ENCODE measurements around the gene ABLIM3.

ABLIM3 gene

GRCh38 chr5:149177339-149177843 is 36.1 kb downstream of the ABLIM3 start:
- TF ChIP-seq GATA3 (IDR thresholded peaks at IDR 0.05; ENCODE audit: low read depth, low read length) (no peak), GATA2 (IDR thresholded peaks at IDR 0.05; ENCODE audit: low read depth, low read length) (no peak)

GRCh38 chr5:149177911-149178565 is 36.7 kb downstream of the ABLIM3 start:
- TF ChIP-seq GATA3 (IDR thresholded peaks at IDR 0.05; ENCODE audit: low read depth, low read length) (no peak), GATA2 (IDR thresholded peaks at IDR 0.05; ENCODE audit: low read depth, low read length) (no peak)

GRCh38 chr5:149181732-149182131 is 40.4 kb downstream of the ABLIM3 start:
- TF ChIP-seq GATA3 (IDR thresholded peaks at IDR 0.05; ENCODE audit: low read depth, low read length) (no peak), GATA2 (IDR thresholded peaks at IDR 0.05; ENCODE audit: low read depth, low read length) (no peak)

- no peak for TF ChIP-seq GATA2 (IDR thresholded peaks at IDR 0.05; ENCODE audit: low read depth, low read length)
- no peak for TF ChIP-seq GATA3 (IDR thresholded peaks at IDR 0.05; ENCODE audit: low read depth, low read length)
Measured at GRCh38 chr5:149182241-149182640, 40.9 kb downstream of the ABLIM3 start.

GRCh38 chr5:149185067-149185466 is 43.8 kb downstream of the ABLIM3 start:
- TF ChIP-seq GATA2 (IDR thresholded peaks at IDR 0.05; ENCODE audit: low read depth, low read length) (no peak), GATA3 (IDR thresholded peaks at IDR 0.05; ENCODE audit: low read depth, low read length) (no peak)

GRCh38 chr5:149186506-149186905 is 45.2 kb downstream of the ABLIM3 start:
- no peak for TF ChIP-seq GATA2 (IDR thresholded peaks at IDR 0.05; ENCODE audit: low read depth, low read length)
- TF ChIP-seq GATA3 (IDR thresholded peaks at IDR 0.05; ENCODE audit: low read depth, low read length) = no peak

- TF ChIP-seq GATA3 (IDR thresholded peaks at IDR 0.05; ENCODE audit: low read depth, low read length) (no peak), GATA2 (IDR thresholded peaks at IDR 0.05; ENCODE audit: low read depth, low read length) (no peak)
Measured at GRCh38 chr5:149188383-149188782, 47.1 kb downstream of the ABLIM3 start.

- TF ChIP-seq GATA2 (IDR thresholded peaks at IDR 0.05; ENCODE audit: low read depth, low read length) (no peak), GATA3 (IDR thresholded peaks at IDR 0.05; ENCODE audit: low read depth, low read length) (no peak)
Measured at GRCh38 chr5:149195337-149195887, 54.1 kb downstream of the ABLIM3 start.

- no peak for TF ChIP-seq GATA3 (IDR thresholded peaks at IDR 0.05; ENCODE audit: low read depth, low read length)
- TF ChIP-seq GATA2 (IDR thresholded peaks at IDR 0.05; ENCODE audit: low read depth, low read length) = no peak
Measured at GRCh38 chr5:149195962-149196361, 54.7 kb downstream of the ABLIM3 start.

GRCh38 chr5:149198148-149198547 is 56.9 kb downstream of the ABLIM3 start:
- TF ChIP-seq GATA3 (IDR thresholded peaks at IDR 0.05; ENCODE audit: low read depth, low read length) = no peak
- TF ChIP-seq GATA2 (IDR thresholded peaks at IDR 0.05; ENCODE audit: low read depth, low read length) = no peak

- TF ChIP-seq GATA3 (IDR thresholded peaks at IDR 0.05; ENCODE audit: low read depth, low read length) (no peak), GATA2 (IDR thresholded peaks at IDR 0.05; ENCODE audit: low read depth, low read length) (no peak)
Measured at GRCh38 chr5:149200355-149200754, 59.1 kb downstream of the ABLIM3 start.

- TF ChIP-seq GATA2 (IDR thresholded peaks at IDR 0.05; ENCODE audit: low read depth, low read length) = no peak
- TF ChIP-seq GATA3 (IDR thresholded peaks at IDR 0.05; ENCODE audit: low read depth, low read length) = no peak
Measured at GRCh38 chr5:149201121-149201637, 59.9 kb downstream of the ABLIM3 start.

GRCh38 chr5:149202910-149203451 is 61.7 kb downstream of the ABLIM3 start:
- TF ChIP-seq GATA3 (IDR thresholded peaks at IDR 0.05; ENCODE audit: low read depth, low read length) = no peak
- TF ChIP-seq GATA2 (IDR thresholded peaks at IDR 0.05; ENCODE audit: low read depth, low read length) = no peak

GRCh38 chr5:149203921-149204441 is 62.7 kb downstream of the ABLIM3 start:
- TF ChIP-seq GATA2 (IDR thresholded peaks at IDR 0.05; ENCODE audit: low read depth, low read length) = no peak
- no peak for TF ChIP-seq GATA3 (IDR thresholded peaks at IDR 0.05; ENCODE audit: low read depth, low read length)

Data from SH-SY5Y (cell line).